HG03457 (cell line): ENCODE measurements around the gene USP9X.
A peak's percentile ranks its signal among the peaks of the same experiment; 100 is the strongest.
"Not testable (repeated sequence)": the region's sequence is repeated elsewhere in the genome, so short reads cannot be mapped to it uniquely, and the experiment has no call there.

Experiments used
- ATAC-seq: cut with Tn5 transposase; IDR thresholded peaks from one replicate; pipeline ENCODE4 v1.9.1; 2021; ENCODE audit warnings: moderate number of reproducible peaks; ENCODE audit not compliant: unreplicated experiment

The USP9X gene

GRCh38 chrX:41184312-41184711 lies 99.1 kb downstream of the USP9X start:
- peak; percentile 61 for ATAC-seq

- ATAC-seq, result not testable (repeated sequence)
Observed at GRCh38 chrX:41186946-41187345, 101.7 kb downstream of the USP9X start.

GRCh38 chrX:41189156-41189555 lies 103.9 kb downstream of the USP9X start:
- no peak for ATAC-seq

- ATAC-seq, result no peak
Observed at GRCh38 chrX:41192880-41193279, 107.6 kb downstream of the USP9X start.

GRCh38 chrX:41198410-41198809 lies 113.2 kb downstream of the USP9X start:
- ATAC-seq, result no peak

- no peak for ATAC-seq
Observed at GRCh38 chrX:41200785-41201184, 115.5 kb downstream of the USP9X start.

GRCh38 chrX:41209853-41210252 lies 124.6 kb downstream of the USP9X start:
- ATAC-seq, result no peak

GRCh38 chrX:41224605-41225004 lies 139.4 kb downstream of the USP9X start:
- no peak for ATAC-seq

- no peak for ATAC-seq
Observed at GRCh38 chrX:41233988-41234387, 148.7 kb downstream of the USP9X start.

GRCh38 chrX:41234471-41234870 lies 149.2 kb downstream of the USP9X start:
- not testable (repeated sequence) for ATAC-seq

GRCh38 chrX:41234962-41235361 lies 149.7 kb downstream of the USP9X start:
- ATAC-seq, result no peak

- no peak for ATAC-seq
Observed at GRCh38 chrX:41236629-41237028, 151.4 kb downstream of the USP9X start.

- no peak for ATAC-seq
Observed at GRCh38 chrX:41240509-41240908, 155.3 kb downstream of the USP9X start.

- no peak for ATAC-seq
Observed at GRCh38 chrX:41241962-41242361, 156.7 kb downstream of the USP9X start.

- ATAC-seq, result no peak
Observed at GRCh38 chrX:41245641-41246040, 160.4 kb downstream of the USP9X start.

GRCh38 chrX:41250867-41251266 lies 165.6 kb downstream of the USP9X start:
- no peak for ATAC-seq

GRCh38 chrX:41257801-41258200 lies 172.6 kb downstream of the USP9X start:
- no peak for ATAC-seq

GRCh38 chrX:41258226-41258625 lies 173.0 kb downstream of the USP9X start:
- ATAC-seq, result no peak

GRCh38 chrX:41258871-41259270 lies 173.6 kb downstream of the USP9X start:
- no peak for ATAC-seq

- ATAC-seq, result no peak
Observed at GRCh38 chrX:41259516-41259915, 174.3 kb downstream of the USP9X start.

- ATAC-seq, result no peak
Observed at GRCh38 chrX:41265615-41266014, 180.4 kb downstream of the USP9X start.

- no peak for ATAC-seq
Observed at GRCh38 chrX:41273638-41274037, 188.4 kb downstream of the USP9X start.

GRCh38 chrX:41275661-41276609 lies 190.7 kb downstream of the USP9X start:
- ATAC-seq, result no peak
